H1 (cell line): ENCODE data around the gene MZF1. TPM values are rescaled to one million over a fixed set of nuclear protein-coding genes. Genes with fewer than 3 reads are reported as not detected.

ENCODE experiments used
- ASH2L ChIP-seq: fragments of 200-600, 300-600 bp; sonication (generic); IDR thresholded peaks from one replicate; pipeline ENCODE4 v1.7.1; 2017; ENCODE audit warnings: low read length
- BCL11A ChIP-seq, 2 experiments: IDR thresholded peaks; one replicate each; pipeline ENCODE4 v1.6.1; 2011; ENCODE audit warnings: low read depth in 2 of 2, low read length in 2 of 2, mild to moderate bottlenecking in 2 of 2
- CHD2 ChIP-seq: IDR thresholded peaks from 2 replicates; pipeline ENCODE4 v1.6.1; 2012; ENCODE audit warnings: low read length, improper control_type of control experiment
- CTBP2 ChIP-seq: IDR thresholded peaks from 2 replicates; pipeline ENCODE4 v1.7.0; 2011; ENCODE audit warnings: borderline replicate concordance, mild to moderate bottlenecking, moderate library complexity, mixed read lengths, low read length; ENCODE audit not compliant: insufficient read depth, insufficient read length
- CTCF ChIP-seq, 3 experiments: IDR thresholded peaks; 1 replicate in 2 of 3; 2 replicates in 1 of 3; pipeline versions ENCODE4 v1.5.1 to v1.6.1; 2011; ENCODE audit warnings: low read length in 3 of 3, mild to moderate bottlenecking in 3 of 3, inconsistent platforms in 2 of 3, low read depth in 1 of 3, moderate library complexity in 1 of 3; ENCODE audit not compliant: insufficient read depth in 1 of 3; ENCODE audit errors: control extremely low read depth in 1 of 3
- E2F6 ChIP-seq: IDR thresholded peaks from 2 replicates; pipeline ENCODE4 v1.6.1; 2012; ENCODE audit warnings: inconsistent platforms
- EP300 ChIP-seq, 2 experiments: IDR thresholded peaks; 1 replicate in 1 of 2; 2 replicates in 1 of 2; pipeline ENCODE4 v1.6.1; 2011 to 2012; ENCODE audit warnings: low read depth in 2 of 2, low read length in 2 of 2, mild to moderate bottlenecking in 2 of 2, borderline replicate concordance in 1 of 2, inconsistent platforms in 1 of 2, moderate library complexity in 1 of 2
- EZH2 ChIP-seq: fragments of 200-600 bp; sonication (generic); IDR thresholded peaks from 2 replicates; pipeline ENCODE4 v1.7.1; 2012; ENCODE audit warnings: low read depth, mild to moderate bottlenecking, moderate library complexity, low read length, inconsistent platforms; ENCODE audit not compliant: severe bottlenecking
- KDM5A ChIP-seq: fragments of 200-600 bp; IDR thresholded peaks from 2 replicates; pipeline ENCODE4 v1.7.1; 2012; ENCODE audit warnings: mild to moderate bottlenecking, low read length, inconsistent platforms, mixed read lengths
- NANOG ChIP-seq: IDR thresholded peaks from 2 replicates; pipeline ENCODE4 v1.6.1; 2011; ENCODE audit warnings: low read length, low read depth, mild to moderate bottlenecking, inconsistent platforms; ENCODE audit not compliant: insufficient read depth, poor library complexity, severe bottlenecking
- NRF1 ChIP-seq: IDR thresholded peaks from 2 replicates; pipeline ENCODE4 v1.6.1; 2011; ENCODE audit warnings: mild to moderate bottlenecking, low read depth, low read length, improper control_type of control experiment
- POLR2AphosphoS5 ChIP-seq: IDR thresholded peaks from 2 replicates; pipeline ENCODE4 v1.6.1; 2011; ENCODE audit warnings: low read depth, low read length
- POU5F1 ChIP-seq: IDR thresholded peaks from 2 replicates; pipeline ENCODE4 v1.6.1; 2011; ENCODE audit warnings: low read depth, mild to moderate bottlenecking, low read length, moderate library complexity
- RNF2 ChIP-seq: fragments of 200-900, 300-1000 bp; sonication (generic); IDR thresholded peaks from 2 replicates; pipeline ENCODE4 v1.7.1; 2016; ENCODE audit warnings: borderline replicate concordance, low read depth, mild to moderate bottlenecking, antibody characterized with exemption, low read length; ENCODE audit not compliant: poor library complexity, severe bottlenecking; ENCODE audit errors: missing control alignments
- RXRA ChIP-seq: IDR thresholded peaks from 2 replicates; pipeline ENCODE4 v1.6.1; 2011; ENCODE audit warnings: low read depth, mild to moderate bottlenecking, low read length, moderate library complexity; ENCODE audit not compliant: insufficient read depth
- SIN3A ChIP-seq, 2 experiments: IDR thresholded peaks in 1 of 2; conservative IDR thresholded peaks in 1 of 2; 2 replicates each; pipeline ENCODE4 v1.6.1; 2011 to 2012; ENCODE audit warnings: low read length in 2 of 2, improper control_type of control experiment in 1 of 2, low read depth in 1 of 2, mild to moderate bottlenecking in 1 of 2
- SIRT6 ChIP-seq: IDR thresholded peaks from one replicate; pipeline ENCODE4 v1.7.1; 2012; ENCODE audit warnings: low read length, inconsistent platforms
- TBP ChIP-seq: IDR thresholded peaks from 2 replicates; pipeline ENCODE4 v1.6.1; 2011; ENCODE audit warnings: low read depth, low read length, improper control_type of control experiment
- YY1 ChIP-seq: IDR thresholded peaks from 2 replicates; pipeline ENCODE4 v1.6.1; 2011; ENCODE audit warnings: low read depth, mild to moderate bottlenecking, low read length
- polyA plus RNA-seq, 7 experiments: library from polyadenylated mRNA; depleted of rRNA in 3 of 7; stranded (reverse) in 5 of 7; unstranded in 2 of 7; fragments of >200 nt in 5 of 7; fragments of 200-250 nt in 2 of 7; gene quantifications; 1 replicate in 5 of 7; 2 replicates in 1 of 7; 4 replicates in 1 of 7; pipeline versions ENCODE4 v1.2.1 to v1.2.3, GENCODE V29; 2011 to 2013; ENCODE audit warnings: missing spikeins in 2 of 7, mixed read lengths in 2 of 7
- total RNA-seq: library from RNA; stranded (reverse); fragmentation: NEBNext Ultra II Directional; extraction: Animal tissue kit (Norgen Biotek cat#: 25700); gene quantifications from 2 replicates; pipeline ENCODE4 v1.2.1, GENCODE V29; 2021

Gene MZF1
- total and polyA plus RNA-seq, 2 of the 8 experiments (the other 6 are each of a cell fraction or from before 2014, with no cell fraction given): 15.2 to 25.0 TPM

- peak; percentile 34 to 87; a peak in 2 of 4 replicates for TF ChIP-seq SIN3A (conservative IDR thresholded peaks at IDR 0.05 in 1 of 2, IDR thresholded peaks at IDR 0.05 in 1 of 2; ENCODE audit: low read depth in 1 of 2, low read length in 2 of 2)
- TF ChIP-seq E2F6: peak; percentile 38; the same call in 1 of the 2 replicates
- no peak for TF ChIP-seq BCL11A (IDR thresholded peaks at IDR 0.05; ENCODE audit: low read depth in 2 of 2, low read length in 2 of 2)
- TF ChIP-seq EZH2: no peak
- peak; percentile 79 for TF ChIP-seq CHD2
- TF ChIP-seq CTBP2: no peak
- TF ChIP-seq EP300 (IDR thresholded peaks at IDR 0.05; ENCODE audit: borderline replicate concordance in 1 of 2, low read depth in 2 of 2, low read length in 2 of 2): no peak
- TF ChIP-seq NANOG: no peak
- TF ChIP-seq POU5F1: no peak
- peak; percentile 47 for TF ChIP-seq SIRT6
- 0 out of 2 replicates have a peak, but pooled peaks have one; percentile 12 for TF ChIP-seq YY1
- peak; percentile 42; the same call in 1 of the 2 replicates for TF ChIP-seq KDM5A
- TF ChIP-seq ASH2L: peak; percentile 62
- peak; percentile 88 for TF ChIP-seq POLR2AphosphoS5
- no peak for TF ChIP-seq RNF2
- TF ChIP-seq TBP: peak; percentile 27; the same call in 1 of the 2 replicates
- no peak for TF ChIP-seq CTCF (IDR thresholded peaks at IDR 0.05; ENCODE audit: control extremely low read depth in 1 of 3, insufficient read depth in 1 of 3, low read depth in 1 of 3, low read length in 3 of 3)
- TF ChIP-seq RXRA: no peak
- peak; percentile 97 for TF ChIP-seq NRF1
These were observed 18.4 kb downstream of the MZF1 start, which contains the start of gene CHMP2A (continued) for GRCh38 chr19:58554494-58555368.
